Brain microvascular endothelial cell (primary cell): ENCODE measurements around the gene APC2.
"Not testable (repeated sequence)": the region's sequence is repeated elsewhere in the genome, so short reads cannot be mapped to it uniquely, and the experiment has no call there.

Experiments
- DNase-seq: peaks from one replicate; pipeline ENCODE4 v3.0.0-alpha.2; 2020
- H3K27ac ChIP-seq: fragments of 250-450 bp; sonication (Bioruptor Pico); 2 replicates; pipeline ENCODE4 v1.5.1; 2020; ENCODE audit warnings: mild to moderate bottlenecking, moderate library complexity
- H3K27me3 ChIP-seq: fragments of 250-450 bp; sonication (Bioruptor Pico); replicated peaks from 2 replicates; pipeline ENCODE4 v1.5.1; 2020; ENCODE audit warnings: mild to moderate bottlenecking
- H3K36me3 ChIP-seq: fragments of 250-450 bp; sonication (Bioruptor Pico); replicated peaks from 2 replicates; pipeline ENCODE4 v1.5.1; 2020; ENCODE audit warnings: mild to moderate bottlenecking
- H3K4me3 ChIP-seq: 2 replicates; pipeline ENCODE4 v1.5.1; 2011; ENCODE audit warnings: low read depth, mild to moderate bottlenecking, control low read depth, low read length, moderate library complexity
- in situ Hi-C: cut with HindIII; loops from 2 replicates; pipeline ENCODE4 v1.10.0; 2017; ENCODE audit warnings: low sequenced_read_pairs, low pct_ligation_motif_present
- TF ChIP-seq, protein P1 (sequence below): IDR thresholded peaks from 2 replicates; pipeline ENCODE4 v1.5.1; 2011; ENCODE audit warnings: low read depth, mild to moderate bottlenecking, moderate library complexity, low read length, control low read depth, inconsistent platforms; ENCODE audit errors: missing control alignments

Gene APC2

DNA sequence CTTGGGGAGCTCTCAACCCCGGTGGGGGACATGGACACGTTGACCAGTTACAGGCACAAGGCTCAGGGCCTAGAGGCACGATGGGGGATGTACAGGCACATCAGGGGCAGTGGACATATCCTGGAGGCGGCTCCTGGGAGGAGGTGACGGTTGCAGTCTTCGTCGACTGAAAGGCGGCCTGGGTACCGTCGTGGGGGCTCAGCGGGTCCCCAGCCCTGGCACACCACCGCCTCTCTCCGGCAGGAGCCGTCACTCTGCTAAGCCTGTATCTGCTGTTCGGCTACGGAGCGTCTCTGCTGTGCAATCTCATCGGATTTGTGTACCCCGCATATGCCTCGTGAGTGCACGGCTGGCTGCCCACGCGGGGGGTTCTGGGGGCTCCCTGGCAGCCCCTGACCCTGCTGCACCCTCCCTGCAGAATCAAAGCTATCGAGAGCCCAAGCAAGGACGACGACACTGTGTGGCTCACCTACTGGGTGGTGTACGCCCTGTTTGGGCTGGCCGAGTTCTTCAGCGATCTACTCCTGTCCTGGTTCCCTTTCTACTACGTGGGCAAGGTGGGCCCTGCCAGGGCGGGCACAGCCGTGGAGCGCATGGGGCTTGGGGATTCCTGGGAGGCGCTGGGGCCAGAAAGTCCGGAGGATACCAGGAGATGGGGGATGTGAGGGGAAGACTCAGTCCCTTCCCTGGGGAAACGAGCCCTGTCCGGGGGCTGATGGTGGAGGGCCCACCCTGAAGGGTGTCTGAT, 45.3 kb downstream of the APC2 start:
- Histone ChIP-seq H3K4me3 (no peak overlapping the region), H3K27me3 (no peaks in the 10 kb centered on the region), H3K27ac (no peak overlapping the region), H3K36me3 (no peaks in the 10 kb centered on the region)
- TF ChIP-seq, protein P1, sequence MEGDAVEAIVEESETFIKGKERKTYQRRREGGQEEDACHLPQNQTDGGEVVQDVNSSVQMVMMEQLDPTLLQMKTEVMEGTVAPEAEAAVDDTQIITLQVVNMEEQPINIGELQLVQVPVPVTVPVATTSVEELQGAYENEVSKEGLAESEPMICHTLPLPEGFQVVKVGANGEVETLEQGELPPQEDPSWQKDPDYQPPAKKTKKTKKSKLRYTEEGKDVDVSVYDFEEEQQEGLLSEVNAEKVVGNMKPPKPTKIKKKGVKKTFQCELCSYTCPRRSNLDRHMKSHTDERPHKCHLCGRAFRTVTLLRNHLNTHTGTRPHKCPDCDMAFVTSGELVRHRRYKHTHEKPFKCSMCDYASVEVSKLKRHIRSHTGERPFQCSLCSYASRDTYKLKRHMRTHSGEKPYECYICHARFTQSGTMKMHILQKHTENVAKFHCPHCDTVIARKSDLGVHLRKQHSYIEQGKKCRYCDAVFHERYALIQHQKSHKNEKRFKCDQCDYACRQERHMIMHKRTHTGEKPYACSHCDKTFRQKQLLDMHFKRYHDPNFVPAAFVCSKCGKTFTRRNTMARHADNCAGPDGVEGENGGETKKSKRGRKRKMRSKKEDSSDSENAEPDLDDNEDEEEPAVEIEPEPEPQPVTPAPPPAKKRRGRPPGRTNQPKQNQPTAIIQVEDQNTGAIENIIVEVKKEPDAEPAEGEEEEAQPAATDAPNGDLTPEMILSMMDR = no peak
- in situ Hi-C loops = no loop called here
- DNase-seq = no peak

DNA sequence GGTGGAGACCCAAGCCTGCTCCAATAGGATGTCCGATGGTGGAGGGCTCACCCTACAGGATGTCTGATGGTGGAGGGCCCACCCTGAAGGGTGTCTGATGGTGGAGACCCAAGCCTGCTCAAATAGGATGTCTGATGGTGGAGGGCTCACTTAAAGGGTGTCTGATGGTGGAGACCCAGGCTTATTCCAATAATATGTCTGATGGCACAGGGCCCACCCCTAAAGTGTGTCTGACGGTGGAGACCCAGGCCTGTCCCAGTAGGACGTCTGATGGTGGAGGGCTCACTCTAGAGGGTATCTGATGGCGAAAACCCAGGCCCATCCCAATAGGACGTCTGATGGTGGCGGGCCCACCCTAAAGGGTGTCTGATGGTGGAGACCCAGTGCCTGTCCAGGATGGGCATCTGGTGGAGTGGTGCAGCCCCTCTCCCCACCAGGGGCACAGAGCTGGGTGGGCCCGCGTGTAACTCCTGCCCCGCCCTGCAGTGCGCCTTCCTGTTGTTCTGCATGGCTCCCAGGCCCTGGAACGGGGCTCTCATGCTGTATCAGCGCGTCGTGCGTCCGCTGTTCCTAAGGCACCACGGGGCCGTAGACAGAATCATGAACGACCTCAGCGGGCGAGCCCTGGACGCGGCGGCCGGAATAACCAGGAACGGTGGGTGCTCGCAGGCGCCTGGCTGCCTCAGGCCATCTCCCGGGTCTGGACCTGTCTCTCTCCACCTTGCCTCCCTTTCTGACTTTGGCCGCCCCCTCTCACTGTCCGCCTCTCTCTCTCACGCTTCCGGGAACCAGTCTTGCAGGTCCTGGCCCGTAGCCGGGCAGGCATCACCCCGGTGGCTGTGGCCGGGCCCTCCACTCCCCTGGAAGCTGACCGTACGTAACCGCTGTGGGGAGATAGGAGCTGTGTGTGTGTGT, 46.1 kb downstream of the APC2 start:
- Histone ChIP-seq H3K27me3 (no peaks in the 10 kb centered on the region), H3K4me3 (no peak overlapping the region)
- TF ChIP-seq, protein P1 = no peak

DNA sequence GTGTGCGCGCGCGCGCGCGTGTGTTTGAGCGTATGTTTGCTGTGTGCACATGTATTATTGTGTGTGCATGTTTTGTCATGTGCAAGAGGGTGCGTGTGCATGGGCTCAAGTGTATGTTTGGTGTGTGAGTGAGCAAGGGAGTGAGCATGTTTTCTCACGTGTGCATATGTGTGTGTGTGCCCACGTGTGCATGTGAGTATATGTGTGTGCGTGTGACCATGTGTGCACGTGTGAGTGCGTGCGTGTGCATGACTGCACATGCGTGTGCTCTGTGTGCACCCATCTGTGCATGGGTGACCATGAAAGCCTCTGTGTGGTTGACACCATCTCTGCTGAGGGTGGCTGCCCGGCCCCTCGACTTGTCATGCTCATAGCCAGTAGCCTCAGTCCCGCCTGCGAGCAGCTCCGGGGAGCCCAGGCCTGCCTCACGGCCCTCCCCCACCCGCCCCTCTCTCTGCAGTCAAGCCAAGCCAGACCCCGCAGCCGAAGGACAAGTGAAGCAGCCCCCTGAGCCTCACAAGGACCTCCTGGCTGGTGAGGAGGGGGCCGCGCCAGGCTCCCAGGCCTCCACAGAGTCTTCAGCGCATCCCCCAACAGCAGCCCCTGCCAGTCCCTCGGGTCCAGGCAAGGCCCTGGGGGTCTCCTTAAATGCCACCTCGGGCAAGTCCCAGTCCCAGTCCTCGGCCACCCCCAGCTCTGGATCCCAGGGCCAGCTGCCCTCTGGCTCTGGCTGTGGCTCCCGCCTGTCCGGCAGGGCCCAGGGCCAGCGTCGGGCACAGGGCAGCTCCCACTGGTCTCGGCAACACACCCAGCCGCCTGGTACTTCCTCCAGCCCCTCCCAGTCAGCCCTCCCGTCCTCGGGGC, 47.0 kb downstream of the APC2 start:
- DNase-seq = no peak
- no peak overlapping the region for H3K27ac ChIP-seq
- TF ChIP-seq, protein P1 = no peak
- H3K36me3 ChIP-seq = no peaks in the 10 kb centered on the region
- in situ Hi-C loops = no loop called here
- H3K4me3 ChIP-seq = no peak overlapping the region
- H3K27me3 ChIP-seq = no peaks in the 10 kb centered on the region

More for the DNA sequence above, 46.1 kb downstream of the APC2 start:
- no peak for DNase-seq
- no peaks in the 10 kb centered on the region for H3K36me3 ChIP-seq
- in situ Hi-C loops = no loop called here
- H3K27ac ChIP-seq = no peak overlapping the region

DNA sequence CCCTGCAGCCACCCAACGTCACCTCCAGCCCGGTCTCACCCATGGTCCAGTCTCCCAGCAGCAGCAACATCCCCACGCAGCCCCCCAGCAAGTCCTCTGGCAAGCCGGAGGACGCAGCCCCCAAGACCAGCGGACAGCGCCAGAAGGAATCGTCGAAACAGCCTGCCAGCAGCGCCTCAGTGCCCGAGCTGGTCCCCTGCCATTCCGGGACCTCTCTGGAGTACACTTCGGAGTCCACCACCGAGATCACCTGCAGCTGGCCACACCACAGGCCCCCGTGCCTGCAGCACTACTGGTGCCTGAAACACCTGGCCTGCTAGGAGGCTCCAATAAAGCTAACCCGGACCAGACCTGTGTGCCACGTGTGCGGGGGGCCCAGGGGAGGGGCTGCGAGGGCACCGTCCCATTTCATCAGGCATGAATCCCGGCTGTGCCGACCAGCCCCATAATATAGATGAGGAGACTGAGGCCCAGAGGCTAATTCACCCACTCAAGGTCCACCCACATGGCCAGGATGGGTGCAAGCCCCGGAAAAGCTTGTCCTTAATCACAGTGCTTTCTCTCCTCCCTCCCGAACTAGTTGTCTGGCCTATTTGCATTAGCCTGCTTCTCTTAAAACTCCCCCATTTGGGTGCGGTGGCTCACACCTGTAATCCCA, 47.8 kb downstream of the APC2 start:
- in situ Hi-C loops = no loop called here
- Histone ChIP-seq H3K36me3 (no peaks in the 10 kb centered on the region), H3K27me3 (peaks cover 3% of the 10 kb centered on the region), H3K4me3 (no peak overlapping the region), H3K27ac (no peak overlapping the region)
- TF ChIP-seq, protein P1 = no peak
- no peak for DNase-seq

DNA sequence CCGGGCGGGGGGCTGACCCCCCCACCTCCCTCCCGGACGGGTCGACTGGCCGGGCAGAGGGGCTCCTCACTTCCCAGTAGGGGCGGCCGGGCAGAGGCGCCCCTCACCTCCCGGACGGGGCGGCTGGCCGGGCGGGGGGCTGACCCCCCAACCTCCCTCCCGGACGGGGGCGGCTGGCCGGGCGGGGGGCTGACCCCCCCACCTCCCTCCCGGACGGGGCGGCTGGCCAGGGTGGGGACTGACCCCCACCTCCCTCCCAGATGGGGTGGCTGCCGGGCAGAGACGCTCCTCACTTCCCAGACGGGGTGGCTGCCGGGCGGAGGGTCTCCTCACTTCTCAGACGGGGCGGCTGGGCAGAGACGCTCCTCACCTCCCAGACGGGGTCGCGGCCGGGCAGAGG, 49.3 kb downstream of the APC2 start:
- H3K36me3 ChIP-seq, H3K27ac ChIP-seq, in situ Hi-C loops, DNase-seq, H3K4me3 ChIP-seq: not testable (repeated sequence)
- H3K27me3 ChIP-seq = peaks cover 19% of the 10 kb centered on the region
